ENCODE data around the gene DOCK3. TPM values are rescaled to one million over a fixed set of nuclear protein-coding genes. Genes with fewer than 3 reads are reported as not detected.
"Not testable (repeated sequence)": the region's sequence is repeated elsewhere in the genome, so short reads cannot be mapped to it uniquely, and the experiment has no call there.

The DOCK3 gene
- total RNA-seq, 6 donors from 2014 or later = 0.15 to 3.1 (median 0.88) TPM

DNA sequence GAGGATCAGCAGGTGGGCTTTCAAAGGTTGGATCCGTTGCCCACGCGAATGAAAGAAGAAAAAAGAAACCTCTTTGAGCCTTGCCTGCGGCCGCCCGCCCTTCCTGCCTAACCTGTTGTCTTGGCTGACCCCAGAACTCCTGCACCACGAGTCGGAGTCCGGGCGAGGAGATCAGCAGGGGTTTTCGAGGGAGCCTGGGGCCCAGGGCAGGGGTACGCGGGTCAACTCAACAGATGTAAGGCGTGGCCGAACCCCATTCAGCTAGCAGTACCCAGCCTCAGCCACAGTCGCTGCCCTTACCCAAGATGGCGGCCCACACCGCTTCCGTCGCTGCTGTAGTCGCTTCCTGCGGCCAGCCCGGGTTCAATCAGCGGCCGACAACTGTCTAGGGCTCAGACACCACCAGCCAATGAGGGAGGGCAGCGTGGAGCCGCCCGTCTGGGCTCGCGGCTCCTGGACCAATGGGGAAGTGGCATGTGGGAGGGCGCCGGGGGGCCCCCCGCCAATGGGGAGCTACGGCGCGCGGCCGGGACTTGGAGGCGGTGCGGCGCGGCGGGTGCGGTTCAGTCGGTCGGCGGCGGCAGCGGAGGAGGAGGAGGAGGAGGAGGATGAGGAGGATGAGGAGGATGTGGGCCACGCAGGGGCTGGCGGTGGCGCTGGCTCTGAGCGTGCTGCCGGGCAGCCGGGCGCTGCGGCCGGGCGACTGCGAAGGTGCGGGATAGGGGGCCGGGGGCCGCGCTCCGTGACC, 710.2 kb downstream of the DOCK3 start, which contains the start of gene MANF:
TSS of gene MANF (plus strand) at position 566 of the 748 bp plus-strand sequence. CDS start at position 618, 52 bp downstream.
- H3K4me3 ChIP-seq = peak within 1 kb of the TSS; percentile 82 to 97 (median 88)
- ATAC-seq (ENCODE audit: low FRiP score in 2 of 2) = peak; percentile 98 to 99
- no peaks in the 10 kb centered on the region for H3K9me3 ChIP-seq
- 0 to 1% methylated on average over 4 to 43 of the region's 65 CpGs for WGBS, 2 donors
- TF ChIP-seq, protein P1, sequence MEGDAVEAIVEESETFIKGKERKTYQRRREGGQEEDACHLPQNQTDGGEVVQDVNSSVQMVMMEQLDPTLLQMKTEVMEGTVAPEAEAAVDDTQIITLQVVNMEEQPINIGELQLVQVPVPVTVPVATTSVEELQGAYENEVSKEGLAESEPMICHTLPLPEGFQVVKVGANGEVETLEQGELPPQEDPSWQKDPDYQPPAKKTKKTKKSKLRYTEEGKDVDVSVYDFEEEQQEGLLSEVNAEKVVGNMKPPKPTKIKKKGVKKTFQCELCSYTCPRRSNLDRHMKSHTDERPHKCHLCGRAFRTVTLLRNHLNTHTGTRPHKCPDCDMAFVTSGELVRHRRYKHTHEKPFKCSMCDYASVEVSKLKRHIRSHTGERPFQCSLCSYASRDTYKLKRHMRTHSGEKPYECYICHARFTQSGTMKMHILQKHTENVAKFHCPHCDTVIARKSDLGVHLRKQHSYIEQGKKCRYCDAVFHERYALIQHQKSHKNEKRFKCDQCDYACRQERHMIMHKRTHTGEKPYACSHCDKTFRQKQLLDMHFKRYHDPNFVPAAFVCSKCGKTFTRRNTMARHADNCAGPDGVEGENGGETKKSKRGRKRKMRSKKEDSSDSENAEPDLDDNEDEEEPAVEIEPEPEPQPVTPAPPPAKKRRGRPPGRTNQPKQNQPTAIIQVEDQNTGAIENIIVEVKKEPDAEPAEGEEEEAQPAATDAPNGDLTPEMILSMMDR (IDR thresholded peaks at IDR 0.05) = peak in 5 of 6 experiments; percentile 18 to 70 (median 54)
- TF ChIP-seq EP300 (IDR thresholded peaks at IDR 0.05) = no peak
- peak; percentile 88 to 89 for TF ChIP-seq POLR2AphosphoS5 (IDR thresholded peaks at IDR 0.05)
- peak in 3 of 4 donors; percentile 38 to 89 (median 75) for TF ChIP-seq POLR2A (IDR thresholded peaks at IDR 0.05)
- DNase-seq = peak; percentile 99
- H3K36me3 ChIP-seq = peaks cover 0 to 33% (median 4%) of the 10 kb centered on the region in 4 donors
- no peaks in the 10 kb centered on the region for H3K27me3 ChIP-seq
- H3K27ac ChIP-seq = peak within 1 kb of the TSS; percentile 91 to 96 (median 94)
- peaks cover 40 to 55% (median 44%) of the 10 kb centered on the region in 4 donors for H3K4me1 ChIP-seq

DNA sequence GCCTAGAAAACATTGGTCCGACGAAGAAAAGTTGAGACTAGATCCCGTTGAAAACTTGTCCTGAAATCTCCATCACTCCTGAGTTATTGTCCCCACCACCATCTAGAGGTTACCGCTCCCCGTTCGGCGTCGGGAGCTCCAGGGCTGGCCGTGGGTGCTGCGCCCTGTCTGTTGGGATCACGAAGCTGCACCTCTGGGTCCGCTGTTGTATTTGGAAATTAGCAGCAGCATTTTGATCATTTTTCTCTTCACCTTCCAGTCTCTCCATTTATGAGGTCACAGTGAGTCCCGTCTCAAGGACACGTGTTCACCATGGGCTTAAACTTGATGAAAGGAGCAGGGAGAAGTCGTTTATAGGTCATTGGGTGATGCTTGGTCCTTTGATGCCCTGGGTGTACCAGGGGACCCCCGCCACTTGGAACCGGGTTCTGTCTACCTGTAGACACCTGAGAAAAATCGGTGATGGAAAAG, 710.9 kb downstream of the DOCK3 start:
- WGBS, 2 donors = 4 to 6% methylated on average over 11 to 18 of the region's 18 CpGs
- Histone ChIP-seq H3K9me3 (no peaks in the 10 kb centered on the region), H3K4me3 (peak overlapping the region; percentile 82 to 97 (median 88)), H3K4me1 (peaks cover 47 to 63% (median 50%) of the 10 kb centered on the region in 4 donors), H3K27me3 (no peaks in the 10 kb centered on the region), H3K27ac (peak overlapping the region; percentile 91 to 96 (median 94)), H3K36me3 (peaks cover 0 to 34% (median 4%) of the 10 kb centered on the region in 4 donors)
- no peak for ATAC-seq (ENCODE audit: low FRiP score in 2 of 2)
- TF ChIP-seq POLR2A (IDR thresholded peaks at IDR 0.05) = no peak
- no peak for TF ChIP-seq POLR2AphosphoS5 (IDR thresholded peaks at IDR 0.05)
- TF ChIP-seq EP300 (IDR thresholded peaks at IDR 0.05) = no peak
- TF ChIP-seq, protein P1 (IDR thresholded peaks at IDR 0.05) = no peak
- no peak for DNase-seq

DNA sequence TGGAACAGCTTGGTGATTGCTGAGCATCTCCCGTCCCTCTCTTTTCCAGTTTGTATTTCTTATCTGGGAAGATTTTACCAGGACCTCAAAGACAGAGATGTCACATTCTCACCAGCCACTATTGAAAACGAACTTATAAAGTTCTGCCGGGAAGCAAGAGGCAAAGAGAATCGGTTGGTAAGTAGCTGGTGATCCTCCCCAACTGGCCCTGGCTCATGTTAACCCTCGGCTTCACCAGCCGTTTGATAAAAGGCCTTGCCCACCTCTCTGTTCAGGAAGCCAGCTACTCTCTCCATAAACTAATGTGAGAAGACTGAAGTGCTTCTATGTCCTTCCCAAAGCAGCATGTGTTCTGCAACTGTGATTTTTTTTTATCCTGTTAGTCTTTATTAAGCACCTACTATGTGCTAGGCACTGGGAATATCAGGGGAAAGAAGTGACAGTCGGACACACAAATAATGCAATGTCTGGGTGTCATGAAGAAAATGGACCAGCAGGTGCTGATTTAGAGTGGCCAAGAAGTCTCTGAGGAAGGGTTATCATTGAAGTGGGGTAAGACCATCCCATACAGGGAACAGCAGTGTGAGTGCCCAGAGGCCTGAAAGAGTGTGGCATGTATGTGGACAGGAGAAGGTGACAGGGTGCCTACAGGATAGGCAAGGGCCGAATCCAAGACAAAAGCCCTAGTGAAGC, 711.6 kb downstream of the DOCK3 start:
- peak overlapping the region; percentile 82 to 97 (median 88) for H3K4me3 ChIP-seq
- DNase-seq = no peak
- no peak for ATAC-seq (ENCODE audit: low FRiP score in 2 of 2)
- peaks cover 0 to 34% (median 4%) of the 10 kb centered on the region in 4 donors for H3K36me3 ChIP-seq
- peaks cover 48 to 65% (median 53%) of the 10 kb centered on the region in 4 donors for H3K4me1 ChIP-seq
- H3K9me3 ChIP-seq = no peaks in the 10 kb centered on the region
- H3K27ac ChIP-seq = peak overlapping the region; percentile 91 to 96 (median 94)
- H3K27me3 ChIP-seq = no peaks in the 10 kb centered on the region
- TF ChIP-seq, protein P1 (IDR thresholded peaks at IDR 0.05) = no peak
- TF ChIP-seq POLR2A (IDR thresholded peaks at IDR 0.05) (no peak), EP300 (IDR thresholded peaks at IDR 0.05) (no peak), POLR2AphosphoS5 (IDR thresholded peaks at IDR 0.05) (no peak)
- 38 to 39% methylated on average over 8 of the region's 8 CpGs for WGBS, 2 donors

DNA sequence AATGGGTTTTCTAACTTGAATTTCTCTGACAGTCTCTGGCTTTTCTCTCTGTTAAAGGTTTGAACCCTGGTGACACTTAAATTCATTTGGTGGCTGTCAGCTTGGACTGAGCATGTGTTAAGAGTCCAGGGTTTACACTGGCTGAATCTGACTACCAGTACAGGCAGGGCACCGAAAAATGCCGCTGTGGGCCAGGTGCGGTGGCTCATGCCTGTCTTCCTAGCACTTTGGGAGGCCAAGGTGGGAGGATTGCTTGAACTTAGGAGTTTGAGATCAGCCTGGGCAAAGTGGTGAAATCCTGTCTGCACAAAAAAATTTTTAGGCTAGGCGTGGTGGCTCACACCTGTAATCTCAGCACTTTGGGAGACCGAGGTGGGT, 712.1 kb downstream of the DOCK3 start:
- peak in 1 of 2 donors; percentile 45 for DNase-seq
- Histone ChIP-seq H3K9me3 (no peaks in the 10 kb centered on the region), H3K4me1 (peaks cover 48 to 67% (median 54%) of the 10 kb centered on the region in 4 donors), H3K4me3 (peak overlapping the region in 1 of 4 donors; percentile 97), H3K36me3 (peaks cover 0 to 34% (median 4%) of the 10 kb centered on the region in 4 donors), H3K27ac (peak overlapping the region in 2 of 4 donors; percentile 91 to 96), H3K27me3 (no peaks in the 10 kb centered on the region)
- TF ChIP-seq EP300 (IDR thresholded peaks at IDR 0.05) (no peak), POLR2AphosphoS5 (IDR thresholded peaks at IDR 0.05) (no peak), POLR2A (IDR thresholded peaks at IDR 0.05) (no peak)
- TF ChIP-seq, protein P1 (IDR thresholded peaks at IDR 0.05) = no peak
- 90 to 95% methylated on average over 5 of the region's 5 CpGs for WGBS, 2 donors
- no peak for ATAC-seq (ENCODE audit: low FRiP score in 2 of 2)

DNA sequence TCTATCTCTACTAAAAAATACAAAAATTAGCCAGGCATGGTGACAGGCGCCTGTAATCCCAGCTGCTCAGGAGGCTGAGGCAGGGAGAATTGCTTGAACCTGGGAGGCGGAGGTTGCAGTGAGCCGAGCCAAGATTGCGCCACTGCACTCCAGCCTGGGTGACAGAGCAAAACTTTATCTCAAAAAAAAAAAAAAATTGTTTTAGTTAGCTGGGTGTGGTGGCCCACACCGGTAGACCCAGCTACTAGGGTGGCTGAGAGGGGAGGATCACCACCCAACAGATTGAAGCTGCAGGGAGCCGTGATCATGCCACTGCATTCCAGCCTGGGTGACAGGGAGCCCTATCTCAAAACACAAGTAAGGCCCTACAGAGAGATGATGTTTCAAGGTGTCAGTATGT, 712.6 kb downstream of the DOCK3 start:
- peak in 1 of 2 donors; percentile 30 for DNase-seq
- H3K36me3 ChIP-seq = peaks cover 0 to 35% (median 4%) of the 10 kb centered on the region in 4 donors
- H3K27ac ChIP-seq = peak overlapping the region in 2 of 4 donors; percentile 91 to 96
- not testable (repeated sequence) for H3K9me3 ChIP-seq; ATAC-seq (ENCODE audit: low FRiP score in 2 of 2); H3K27me3 ChIP-seq
- WGBS, 2 donors = 45 to 66% methylated on average over 6 of the region's 6 CpGs
- H3K4me3 ChIP-seq = peak overlapping the region in 1 of 4 donors; percentile 97
- H3K4me1 ChIP-seq = peaks cover 53 to 71% (median 59%) of the 10 kb centered on the region in 4 donors
